Measurements from ENCODE around the gene ELK3. TPM values are rescaled to one million over a fixed set of nuclear protein-coding genes. Genes with fewer than 3 reads are reported as not detected.

Gene ELK3
- total and polyA plus RNA-seq, 5 donors: 11.5 to 34.0 (median 18.9) TPM

- ATAC-seq (no peak), DNase-seq (peak in 2 of 3 donors; percentile 47 to 70)
- H3K4me3 ChIP-seq (ENCODE audit: low read length): no peak overlapping the region
- H3K4me1 ChIP-seq (ENCODE audit: control insufficient read depth, insufficient read depth, low read length): peaks cover 40% of the 10 kb centered on the region
- intact Hi-C loops (cut with DNase I): loop anchor here in 1 of 4 donors (10.0 kb wide), 1 partner anchor 160 kb away; no protein-coding TSS in a partner anchor
- 60% methylated on average over 22 of the region's 22 CpGs for WGBS
- H3K27ac ChIP-seq (ENCODE audit: low read length): peak overlapping the region; percentile 61
- no peaks in the 10 kb centered on the region for H3K9me3 ChIP-seq (ENCODE audit: control insufficient read depth, low read length)
- no peaks in the 10 kb centered on the region for H3K27me3 ChIP-seq (ENCODE audit: control insufficient read depth, insufficient read depth)
Observed at GRCh38 chr12:96234591-96235483, 40.7 kb downstream of the ELK3 start.

GRCh38 chr12:96235484-96235826, 41.3 kb downstream of the ELK3 start:
- H3K4me1 ChIP-seq (ENCODE audit: control insufficient read depth, insufficient read depth, low read length): peaks cover 40% of the 10 kb centered on the region
- no peaks in the 10 kb centered on the region for H3K27me3 ChIP-seq (ENCODE audit: control insufficient read depth, insufficient read depth)
- no peak overlapping the region for H3K4me3 ChIP-seq (ENCODE audit: low read length)
- peak overlapping the region; percentile 40 for H3K27ac ChIP-seq (ENCODE audit: low read length)
- ATAC-seq (no peak), DNase-seq (no peak)
- WGBS: 60% methylated on average over 5 of the region's 5 CpGs
- intact Hi-C loops (cut with DNase I): loop anchor here in 1 of 4 donors (10.0 kb wide), 1 partner anchor 159 kb away; no protein-coding TSS in a partner anchor
- no peaks in the 10 kb centered on the region for H3K9me3 ChIP-seq (ENCODE audit: control insufficient read depth, low read length)

GRCh38 chr12:96236221-96236822, 42.1 kb downstream of the ELK3 start:
- ATAC-seq (peak; percentile 34 to 56), DNase-seq (peak; percentile 79 to 91 (median 88))
- 35% methylated on average over 18 of the region's 18 CpGs for WGBS
- Histone ChIP-seq H3K27me3 (ENCODE audit: control insufficient read depth, insufficient read depth) (no peaks in the 10 kb centered on the region), H3K4me3 (ENCODE audit: low read length) (no peak overlapping the region), H3K9me3 (ENCODE audit: control insufficient read depth, low read length) (no peaks in the 10 kb centered on the region), H3K4me1 (ENCODE audit: control insufficient read depth, insufficient read depth, low read length) (peaks cover 43% of the 10 kb centered on the region), H3K27ac (ENCODE audit: low read length) (peak overlapping the region; percentile 90)
- intact Hi-C loops (cut with DNase I): loop anchor here in 1 of 4 donors (10.0 kb wide), 1 partner anchor 158 kb away; no protein-coding TSS in a partner anchor

GRCh38 chr12:96237035-96237434, 42.9 kb downstream of the ELK3 start:
- ATAC-seq (no peak), DNase-seq (no peak)
- Histone ChIP-seq H3K4me1 (ENCODE audit: control insufficient read depth, insufficient read depth, low read length) (peaks cover 50% of the 10 kb centered on the region), H3K27me3 (ENCODE audit: control insufficient read depth, insufficient read depth) (no peaks in the 10 kb centered on the region), H3K9me3 (ENCODE audit: control insufficient read depth, low read length) (no peaks in the 10 kb centered on the region), H3K27ac (ENCODE audit: low read length) (peak overlapping the region; percentile 90), H3K4me3 (ENCODE audit: low read length) (no peak overlapping the region)
- intact Hi-C loops (cut with DNase I): loop anchor here in 1 of 4 donors (10.0 kb wide), 1 partner anchor 158 kb away; no protein-coding TSS in a partner anchor
- WGBS: 82% methylated on average over 7 of the region's 7 CpGs

GRCh38 chr12:96237465-96238077, 43.4 kb downstream of the ELK3 start:
- Histone ChIP-seq H3K9me3 (ENCODE audit: control insufficient read depth, low read length) (no peaks in the 10 kb centered on the region), H3K4me1 (ENCODE audit: control insufficient read depth, insufficient read depth, low read length) (peaks cover 51% of the 10 kb centered on the region), H3K27me3 (ENCODE audit: control insufficient read depth, insufficient read depth) (no peaks in the 10 kb centered on the region), H3K4me3 (ENCODE audit: low read length) (no peak overlapping the region), H3K27ac (ENCODE audit: low read length) (peak overlapping the region; percentile 90)
- 24% methylated on average over 9 of the region's 9 CpGs for WGBS
- intact Hi-C loops (cut with DNase I): loop anchor here in 1 of 4 donors (10.0 kb wide), 1 partner anchor 157 kb away; no protein-coding TSS in a partner anchor
- peak; percentile 12 to 40 for ATAC-seq
- peak; percentile 75 to 84 (median 76) for DNase-seq

GRCh38 chr12:96238336-96239047, 44.3 kb downstream of the ELK3 start:
- H3K27ac ChIP-seq (ENCODE audit: low read length): peak overlapping the region; percentile 73
- no peaks in the 10 kb centered on the region for H3K27me3 ChIP-seq (ENCODE audit: control insufficient read depth, insufficient read depth)
- peaks cover 48% of the 10 kb centered on the region for H3K4me1 ChIP-seq (ENCODE audit: control insufficient read depth, insufficient read depth, low read length)
- 40% methylated on average over 13 of the region's 13 CpGs for WGBS
- DNase-seq (peak in 1 of 3 donors; percentile 64), ATAC-seq (no peak)
- no peaks in the 10 kb centered on the region for H3K9me3 ChIP-seq (ENCODE audit: control insufficient read depth, low read length)
- no peak overlapping the region for H3K4me3 ChIP-seq (ENCODE audit: low read length)
- intact Hi-C loops (cut with DNase I): loop anchor here in 1 of 4 donors (10.0 kb wide), 1 partner anchor 156 kb away; no protein-coding TSS in a partner anchor

GRCh38 chr12:96239711-96240635, 45.8 kb downstream of the ELK3 start:
- peak; percentile 16 to 55 for ATAC-seq
- Histone ChIP-seq H3K4me3 (ENCODE audit: low read length) (no peak overlapping the region), H3K27me3 (ENCODE audit: control insufficient read depth, insufficient read depth) (no peaks in the 10 kb centered on the region), H3K27ac (ENCODE audit: low read length) (peak overlapping the region; percentile 68), H3K9me3 (ENCODE audit: control insufficient read depth, low read length) (no peaks in the 10 kb centered on the region), H3K4me1 (ENCODE audit: control insufficient read depth, insufficient read depth, low read length) (peaks cover 39% of the 10 kb centered on the region)
- 47% methylated on average over 18 of the region's 18 CpGs for whole genome bisulfite sequencing
- intact Hi-C loops (cut with DNase I): loop anchor here in 1 of 4 donors (10.0 kb wide), 1 partner anchor 155 kb away; no protein-coding TSS in a partner anchor
- DNase-seq: peak; percentile 60 to 85 (median 83)

- DNase-seq (no peak), ATAC-seq (no peak)
- H3K4me1 ChIP-seq (ENCODE audit: control insufficient read depth, insufficient read depth, low read length): peaks cover 34% of the 10 kb centered on the region
- 47% methylated on average over 11 of the region's 11 CpGs for WGBS
- H3K27me3 ChIP-seq (ENCODE audit: control insufficient read depth, insufficient read depth): no peaks in the 10 kb centered on the region
- no peaks in the 10 kb centered on the region for H3K9me3 ChIP-seq (ENCODE audit: control insufficient read depth, low read length)
- H3K27ac ChIP-seq (ENCODE audit: low read length): peak overlapping the region; percentile 48
- intact Hi-C loops (cut with DNase I): no loop called here
- no peak overlapping the region for H3K4me3 ChIP-seq (ENCODE audit: low read length)
Observed at GRCh38 chr12:96240656-96241055, 46.5 kb downstream of the ELK3 start.

- 54% methylated on average over 4 of the region's 4 CpGs for WGBS
- Histone ChIP-seq H3K4me3 (ENCODE audit: low read length) (no peak overlapping the region), H3K4me1 (ENCODE audit: control insufficient read depth, insufficient read depth, low read length) (peaks cover 29% of the 10 kb centered on the region), H3K27me3 (ENCODE audit: control insufficient read depth, insufficient read depth) (no peaks in the 10 kb centered on the region), H3K27ac (ENCODE audit: low read length) (peak overlapping the region; percentile 78), H3K9me3 (ENCODE audit: control insufficient read depth, low read length) (no peaks in the 10 kb centered on the region)
- DNase-seq (no peak), ATAC-seq (no peak)
- intact Hi-C loops (cut with DNase I): no loop called here
Observed at GRCh38 chr12:96241431-96241830, 47.3 kb downstream of the ELK3 start.

Measured in right cardiac atrium (tissue), 5 donors.